H1 (cell line): Measurements from ENCODE around the gene CDC123. TPM values are rescaled to one million over a fixed set of nuclear protein-coding genes. Genes with fewer than 3 reads are reported as not detected.

Source experiments
- HDAC2 ChIP-seq, 2 experiments: fragments of 300-600 bp in 1 of 2; sonication (generic) in 1 of 2; IDR thresholded peaks; 2 replicates each; pipeline ENCODE4 v1.6.1; 2011 to 2012; ENCODE audit warnings: low read depth in 2 of 2, low read length in 2 of 2, mild to moderate bottlenecking in 2 of 2, moderate library complexity in 2 of 2, borderline replicate concordance in 1 of 2, inconsistent platforms in 1 of 2
- SP2 ChIP-seq: IDR thresholded peaks from 2 replicates; pipeline ENCODE4 v1.6.1; 2012; ENCODE audit warnings: mild to moderate bottlenecking, low read length, inconsistent platforms
- TBP ChIP-seq: IDR thresholded peaks from 2 replicates; pipeline ENCODE4 v1.6.1; 2011; ENCODE audit warnings: low read depth, low read length, improper control_type of control experiment
- polyA plus RNA-seq, 7 experiments: library from polyadenylated mRNA; depleted of rRNA in 3 of 7; stranded (reverse) in 5 of 7; unstranded in 2 of 7; fragments of >200 nt in 5 of 7; fragments of 200-250 nt in 2 of 7; gene quantifications; 1 replicate in 5 of 7; 2 replicates in 1 of 7; 4 replicates in 1 of 7; pipeline versions ENCODE4 v1.2.1 to v1.2.3, GENCODE V29; 2011 to 2013; ENCODE audit warnings: missing spikeins in 2 of 7, mixed read lengths in 2 of 7
- total RNA-seq: library from RNA; stranded (reverse); fragmentation: NEBNext Ultra II Directional; extraction: Animal tissue kit (Norgen Biotek cat#: 25700); gene quantifications from 2 replicates; pipeline ENCODE4 v1.2.1, GENCODE V29; 2021
- TF ChIP-seq, protein P1 (sequence below): IDR thresholded peaks from 2 replicates; pipeline ENCODE4 v1.6.1; 2012; ENCODE audit warnings: inconsistent platforms

Gene CDC123
- total and polyA plus RNA-seq, 2 of the 8 experiments (the other 6 are each of a cell fraction or from before 2014, with no cell fraction given) = 115 to 202 TPM

DNA sequence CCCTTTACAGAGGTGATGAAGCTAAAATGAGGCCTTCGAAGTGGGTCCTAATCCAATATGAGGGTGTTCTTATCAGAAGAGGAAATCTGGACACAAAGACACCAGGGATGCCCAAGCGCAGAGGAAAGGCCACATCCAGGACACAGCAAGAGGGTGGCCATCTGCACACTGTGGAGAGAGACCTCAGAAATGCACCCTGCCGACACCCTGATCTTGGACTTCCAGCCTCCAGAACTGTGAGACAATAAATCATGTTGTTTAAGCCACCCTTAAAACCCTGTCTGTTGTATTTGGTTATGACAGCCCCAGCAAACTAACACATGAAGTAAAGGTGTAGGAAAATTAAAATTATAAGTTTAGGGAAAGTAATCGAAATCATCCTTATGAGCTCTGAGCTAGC is 64.0 kb downstream of the CDC123 start (continued):
- TF ChIP-seq TBP (no peak), HDAC2 (IDR thresholded peaks at IDR 0.05; ENCODE audit: borderline replicate concordance in 1 of 2, low read depth in 2 of 2, low read length in 2 of 2) (no peak), SP2 (no peak)
- TF ChIP-seq, protein P1, sequence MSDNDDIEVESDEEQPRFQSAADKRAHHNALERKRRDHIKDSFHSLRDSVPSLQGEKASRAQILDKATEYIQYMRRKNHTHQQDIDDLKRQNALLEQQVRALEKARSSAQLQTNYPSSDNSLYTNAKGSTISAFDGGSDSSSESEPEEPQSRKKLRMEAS = no peak
